K562 (cell line): Measurements from ENCODE around the gene CENPE.

Experiments used
- BRF1 ChIP-seq: IDR thresholded peaks from 3 replicates; pipeline ENCODE4 v1.6.1; 2011; ENCODE audit warnings: borderline replicate concordance, mild to moderate bottlenecking; ENCODE audit not compliant: insufficient read length; ENCODE audit errors: extremely low read depth
- CTBP1 ChIP-seq: fragments of 450-650 bp; IDR thresholded peaks from 2 replicates; pipeline ENCODE4 v1.6.1; 2016; ENCODE audit warnings: borderline replicate concordance
- HDAC8 ChIP-seq: fragments of 450-650 bp; IDR thresholded peaks from 2 replicates; pipeline ENCODE4 v1.6.1; 2016; ENCODE audit warnings: mild to moderate bottlenecking, missing genetic modification characterization, moderate library complexity, missing compliant biosample characterization
- RBM39 ChIP-seq: fragments of 200-400 bp; formaldehyde crosslinking; optimal IDR thresholded peaks from 2 replicates; pipeline ENCODE3; 2018; ENCODE audit warnings: low read depth, low read length
- RFX5 ChIP-seq: IDR thresholded peaks from 2 replicates; pipeline ENCODE4 v1.6.1; 2011; ENCODE audit warnings: low read depth, mild to moderate bottlenecking, improper control_type of control experiment, low read length
- SMARCE1 ChIP-seq: fragments of 450-650 bp; IDR thresholded peaks from 2 replicates; pipeline ENCODE4 v1.7.1; 2016; ENCODE audit warnings: mild to moderate bottlenecking
- ZNF316 ChIP-seq: fragments of 450-650 bp; IDR thresholded peaks from 2 replicates; pipeline ENCODE4 v1.6.1; 2016

DNA sequence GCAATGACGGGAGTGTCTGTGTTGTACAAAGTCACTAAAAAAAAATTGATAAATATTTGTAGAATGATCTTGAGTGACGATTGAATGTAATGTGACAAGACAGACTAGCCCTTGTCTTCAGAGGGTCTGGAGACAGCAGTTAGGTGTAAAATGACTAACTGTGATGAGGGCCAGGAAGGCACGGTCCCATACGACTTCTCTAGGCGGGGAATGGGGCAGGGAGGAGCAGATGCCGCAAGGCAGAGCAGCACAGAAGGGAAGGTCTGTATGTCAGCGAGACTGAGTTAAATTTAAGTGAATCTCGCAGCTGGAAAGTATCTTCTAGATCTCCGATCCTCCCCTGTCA is 405 bp downstream of the CENPE start:
- no peak for TF ChIP-seq SMARCE1
- TF ChIP-seq RBM39 = no peak
- TF ChIP-seq ZNF316 = no peak
- TF ChIP-seq BRF1 = no peak
- no peak for TF ChIP-seq HDAC8 (tag)
- TF ChIP-seq CTBP1 = no peak
- no peak for TF ChIP-seq RFX5
